Mesendoderm (in vitro differentiated cells): ENCODE measurements around the gene RAPGEF3.

Source experiments
- DNase-seq: peaks from one replicate; pipeline ENCODE4 v3.0.0; 2013
- H2AK5ac ChIP-seq: 2 replicates; pipeline ENCODE4 v1.6.1; 2013; ENCODE audit warnings: low read length, inconsistent platforms
- H2BK120ac ChIP-seq: 2 replicates; pipeline ENCODE4 v1.6.1; 2013; ENCODE audit warnings: low read depth, mild to moderate bottlenecking, low read length, moderate library complexity, mixed read lengths
- H2BK15ac ChIP-seq: replicated peaks from 2 replicates; pipeline ENCODE4 v1.6.1; 2013; ENCODE audit warnings: low read depth, mild to moderate bottlenecking, moderate library complexity
- H2BK5ac ChIP-seq: 2 replicates; pipeline ENCODE4 v1.6.1; 2013; ENCODE audit warnings: low read length, inconsistent platforms
- H3K18ac ChIP-seq: 2 replicates; pipeline ENCODE4 v1.6.1; 2013; ENCODE audit warnings: mild to moderate bottlenecking, low read length, mixed read lengths
- H3K23ac ChIP-seq: one replicate; pipeline ENCODE4 v1.6.1; 2013; ENCODE audit warnings: low read length
- H3K27ac ChIP-seq: 2 replicates; pipeline ENCODE4 v1.5.1; 2013; ENCODE audit warnings: low read depth, mild to moderate bottlenecking, inconsistent platforms, low read length, moderate library complexity
- H3K27me3 ChIP-seq: 2 replicates; pipeline ENCODE4 v1.6.1; 2013; ENCODE audit warnings: low read length, control low read depth, mild to moderate bottlenecking, inconsistent platforms; ENCODE audit not compliant: insufficient read depth, poor library complexity
- H3K36me3 ChIP-seq: 2 replicates; pipeline ENCODE4 v1.6.1; 2013; ENCODE audit warnings: low read length, inconsistent platforms; ENCODE audit not compliant: control insufficient read depth, insufficient read depth
- H3K4ac ChIP-seq: one replicate; pipeline ENCODE4 v1.6.1; 2013; ENCODE audit warnings: low read depth, mild to moderate bottlenecking, low read length, moderate library complexity
- H3K4me1 ChIP-seq: 2 replicates; pipeline ENCODE4 v1.6.1; 2013; ENCODE audit warnings: low read depth, low read length, inconsistent platforms; ENCODE audit not compliant: control insufficient read depth
- H3K4me2 ChIP-seq: 2 replicates; pipeline ENCODE4 v1.6.1; 2013; ENCODE audit warnings: low read length
- H3K4me3 ChIP-seq: 2 replicates; pipeline ENCODE4 v1.5.1; 2013; ENCODE audit warnings: mild to moderate bottlenecking, low read length
- H3K56ac ChIP-seq: one replicate; pipeline ENCODE4 v1.6.1; 2013; ENCODE audit warnings: low read length
- H3K79me1 ChIP-seq: 2 replicates; pipeline ENCODE4 v1.6.1; 2013; ENCODE audit warnings: low read length, inconsistent platforms
- H3K79me2 ChIP-seq: 2 replicates; pipeline ENCODE4 v1.6.1; 2013; ENCODE audit warnings: mild to moderate bottlenecking, low read length; ENCODE audit not compliant: control insufficient read depth, insufficient read depth
- H3K9ac ChIP-seq: 2 replicates; pipeline ENCODE4 v1.6.1; 2013; ENCODE audit warnings: low read length, inconsistent platforms
- H4K5ac ChIP-seq: one replicate; pipeline ENCODE4 v1.6.1; 2013; ENCODE audit warnings: low read length
- H4K8ac ChIP-seq: one replicate; pipeline ENCODE4 v1.6.1; 2013; ENCODE audit warnings: low read depth, mild to moderate bottlenecking, control low read depth, low read length, moderate library complexity
- WGBS: extraction: QIAGEN DNeasy Blood & Tissue Kit; methylation state at CpG from one replicate; pipeline ENCODE4 v1.1.7; 2013; ENCODE audit warnings: low lambda C conversion rate, missing lambda C conversion rate; ENCODE audit not compliant: insufficient coverage; ENCODE audit errors: extremely low coverage; 5-methylcytosine and 5-hydroxymethylcytosine counted together

RAPGEF3 gene

GRCh38 chr12:47686645-47687240 lies 71.9 kb downstream of the RAPGEF3 start:
- Histone ChIP-seq H2BK120ac (no peak overlapping the region), H3K23ac (no peak overlapping the region), H3K79me1 (no peaks in the 10 kb centered on the region), H3K4me3 (no peak overlapping the region), H4K8ac (no peak overlapping the region), H3K4me2 (no peak overlapping the region), H4K5ac (no peak overlapping the region), H2AK5ac (no peak overlapping the region), H3K4me1 (no peaks in the 10 kb centered on the region), H2BK15ac (no peak overlapping the region), H3K36me3 (no peaks in the 10 kb centered on the region), H3K79me2 (no peaks in the 10 kb centered on the region), H3K4ac (no peak overlapping the region), H3K9ac (no peak overlapping the region), H3K27ac (no peak overlapping the region), H3K56ac (no peak overlapping the region), H3K18ac (no peak overlapping the region), H3K27me3 (no peaks in the 10 kb centered on the region), H2BK5ac (no peak overlapping the region)
- peak; percentile 42 for DNase-seq
- 100% methylated on average over 1 of the region's 4 CpGs for WGBS
